ENCODE results near the gene GLRX.
"Not testable (repeated sequence)": the region's sequence is repeated elsewhere in the genome, so short reads cannot be mapped to it uniquely, and the experiment has no call there.

Gene GLRX

GRCh38 chr5:95825495-95825894, 3.0 kb upstream of the GLRX start:
- no peak for DNase-seq

GRCh38 chr5:95824747-95825146, 2.2 kb upstream of the GLRX start:
- DNase-seq, result no peak

GRCh38 chr5:95823738-95824609, 1.4 kb upstream of the GLRX start:
- peak; percentile 49 to 51 for DNase-seq

GRCh38 chr5:95823218-95823737, 752 bp upstream of the GLRX start:
- DNase-seq, result no peak

GRCh38 chr5:95822043-95822541, 434 bp downstream of the GLRX start:
- peak; percentile 33 to 36 for DNase-seq

- no peak for DNase-seq
Measured at GRCh38 chr5:95821110-95822021, 1.2 kb downstream of the GLRX start.

GRCh38 chr5:95818181-95819147, 4.1 kb downstream of the GLRX start:
- peak; percentile 32 to 44 for DNase-seq

GRCh38 chr5:95817430-95817829, 5.1 kb downstream of the GLRX start:
- DNase-seq, result peak; percentile 42 to 48

- no peak for DNase-seq
Measured at GRCh38 chr5:95816776-95817175, 5.8 kb downstream of the GLRX start.

GRCh38 chr5:95816341-95816740, 6.2 kb downstream of the GLRX start:
- no peak for DNase-seq

GRCh38 chr5:95815155-95815729, 7.3 kb downstream of the GLRX start:
- no peak for DNase-seq

GRCh38 chr5:95813035-95813434, 9.5 kb downstream of the GLRX start:
- DNase-seq, result not testable (repeated sequence)

- peak in 1 of 2 donors; percentile 44 for DNase-seq
Measured at GRCh38 chr5:95812074-95812471, 10.5 kb downstream of the GLRX start.

- DNase-seq, result not testable (repeated sequence)
Measured at GRCh38 chr5:95811461-95812073, 11.0 kb downstream of the GLRX start.

- DNase-seq, result not testable (repeated sequence)
Measured at GRCh38 chr5:95811126-95811423, 11.5 kb downstream of the GLRX start.

GRCh38 chr5:95810305-95811125, 12.0 kb downstream of the GLRX start:
- no peak for DNase-seq

GRCh38 chr5:95809414-95809960, 13.0 kb downstream of the GLRX start:
- no peak for DNase-seq

GRCh38 chr5:95808686-95809413, 13.7 kb downstream of the GLRX start:
- peak; percentile 66 to 72 for DNase-seq

GRCh38 chr5:95808013-95808685, 14.4 kb downstream of the GLRX start:
- no peak for DNase-seq

All from stimulated activated CD4-positive, alpha-beta T cell treated with anti-CD3 and anti-CD28 coated beads, Interleukin-2, amount 100 ng/mL, for 24 hours (primary cell).